Activated T-cell treated with anti-CD3 and anti-CD28 coated beads, Interleukin-2, amount 50 U/mL, for 24 hours (primary cell): Measurements from ENCODE around the gene SYNGR4.

Source experiments
- DNase-seq: peaks from one replicate; pipeline ENCODE4 v3.0.0-alpha.2; 2020
- H3K27ac Mint-ChIP-seq: 2 replicates; pipeline ENCODE4 v1.8.0; 2020; ENCODE audit warnings: mild to moderate bottlenecking, mixed read lengths
- H3K27me3 Mint-ChIP-seq: 2 replicates; pipeline ENCODE4 v1.8.0; 2020; ENCODE audit warnings: mixed read lengths
- H3K36me3 Mint-ChIP-seq: 2 replicates; pipeline ENCODE4 v1.8.0; 2020; ENCODE audit warnings: low read depth, mixed read lengths
- H3K4me1 Mint-ChIP-seq: 2 replicates; pipeline ENCODE4 v1.8.0; 2020; ENCODE audit warnings: low read depth, mixed read lengths
- H3K4me3 Mint-ChIP-seq: 2 replicates; pipeline ENCODE4 v1.8.0; 2020; ENCODE audit warnings: mild to moderate bottlenecking, moderate library complexity, mixed read lengths
- H3K9me3 Mint-ChIP-seq: 2 replicates; pipeline ENCODE4 v1.8.0; 2020; ENCODE audit warnings: mixed read lengths

SYNGR4 gene

DNA sequence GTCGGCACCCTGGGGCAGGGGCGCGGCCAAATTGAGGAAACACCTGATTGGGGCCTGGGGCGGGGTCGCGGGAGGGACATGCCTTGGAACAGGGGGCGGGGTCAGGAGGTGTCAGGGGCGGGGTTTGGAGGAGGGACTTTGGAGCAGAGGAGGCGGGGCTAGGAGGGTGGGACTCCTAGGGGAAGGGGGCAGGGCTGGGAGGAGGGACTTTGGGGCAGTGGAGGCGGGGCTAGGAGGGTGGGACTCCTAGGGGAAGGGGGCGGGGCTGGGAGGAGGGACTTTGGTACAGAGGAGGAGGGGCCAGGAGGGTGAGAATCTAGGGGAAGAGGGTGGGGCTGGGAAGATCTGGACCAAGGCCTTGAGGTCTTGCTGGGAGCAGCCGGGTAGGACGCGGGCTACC is 51.2 kb downstream of the SYNGR4 start:
- Mint-ChIP-seq H3K4me3 (peak overlapping the region; percentile 70), H3K27me3 (peaks cover 19% of the 10 kb centered on the region), H3K4me1 (peaks cover 28% of the 10 kb centered on the region), H3K27ac (no peak overlapping the region), H3K9me3 (no peaks in the 10 kb centered on the region), H3K36me3 (no peaks in the 10 kb centered on the region)
- DNase-seq: peak; percentile 75

GRCh38 chr19:48415806-48416221 is 51.6 kb downstream of the SYNGR4 start:
- H3K9me3 Mint-ChIP-seq: no peaks in the 10 kb centered on the region
- no peaks in the 10 kb centered on the region for H3K36me3 Mint-ChIP-seq
- no peak for DNase-seq
- H3K4me3 Mint-ChIP-seq: peak overlapping the region; percentile 6
- H3K27me3 Mint-ChIP-seq: peaks cover 19% of the 10 kb centered on the region
- no peak overlapping the region for H3K27ac Mint-ChIP-seq
- H3K4me1 Mint-ChIP-seq: peaks cover 28% of the 10 kb centered on the region

DNA sequence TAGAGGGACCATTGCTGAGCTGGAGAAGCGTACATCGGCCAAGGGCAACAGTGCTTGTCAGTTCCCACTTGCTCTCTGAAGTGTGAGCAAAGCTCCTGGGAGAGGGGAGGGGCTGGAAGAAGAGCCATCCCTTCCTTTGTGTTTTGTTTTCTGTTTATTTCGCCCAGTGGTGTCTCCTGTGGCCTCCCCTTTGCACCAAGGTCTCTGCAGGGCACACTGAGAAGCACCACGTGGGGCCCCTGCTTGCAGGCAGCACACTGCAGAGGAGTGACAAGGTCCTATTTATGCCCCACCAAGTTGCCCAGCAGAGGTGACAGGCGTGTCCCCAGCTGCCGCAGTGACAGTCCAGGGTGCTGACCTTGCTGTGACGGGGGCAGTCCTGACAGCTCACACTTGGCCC is 53.3 kb downstream of the SYNGR4 start:
- no peak for DNase-seq
- Mint-ChIP-seq H3K9me3 (no peaks in the 10 kb centered on the region), H3K27ac (no peak overlapping the region), H3K4me1 (peaks cover 28% of the 10 kb centered on the region), H3K4me3 (no peak overlapping the region), H3K27me3 (peaks cover 19% of the 10 kb centered on the region), H3K36me3 (no peaks in the 10 kb centered on the region)

GRCh38 chr19:48418317-48419064 is 54.3 kb downstream of the SYNGR4 start:
- Mint-ChIP-seq H3K4me1 (peaks cover 28% of the 10 kb centered on the region), H3K9me3 (no peaks in the 10 kb centered on the region), H3K27me3 (peaks cover 19% of the 10 kb centered on the region), H3K4me3 (peak overlapping the region; percentile 55), H3K27ac (peak overlapping the region; percentile 84), H3K36me3 (no peaks in the 10 kb centered on the region)
- DNase-seq: no peak

- Mint-ChIP-seq H3K36me3 (no peaks in the 10 kb centered on the region), H3K27me3 (peaks cover 19% of the 10 kb centered on the region), H3K4me3 (peak overlapping the region; percentile 55), H3K4me1 (peaks cover 28% of the 10 kb centered on the region), H3K27ac (peak overlapping the region; percentile 84), H3K9me3 (no peaks in the 10 kb centered on the region)
- DNase-seq: peak; percentile 82
These were observed 55.2 kb downstream of the SYNGR4 start for GRCh38 chr19:48419158-48419920.

- Mint-ChIP-seq H3K36me3 (no peaks in the 10 kb centered on the region), H3K4me1 (peaks cover 19% of the 10 kb centered on the region), H3K4me3 (no peak overlapping the region), H3K27ac (no peak overlapping the region), H3K9me3 (no peaks in the 10 kb centered on the region), H3K27me3 (peaks cover 8% of the 10 kb centered on the region)
- DNase-seq: no peak
These were observed 57.4 kb downstream of the SYNGR4 start for GRCh38 chr19:48421548-48421947.

DNA sequence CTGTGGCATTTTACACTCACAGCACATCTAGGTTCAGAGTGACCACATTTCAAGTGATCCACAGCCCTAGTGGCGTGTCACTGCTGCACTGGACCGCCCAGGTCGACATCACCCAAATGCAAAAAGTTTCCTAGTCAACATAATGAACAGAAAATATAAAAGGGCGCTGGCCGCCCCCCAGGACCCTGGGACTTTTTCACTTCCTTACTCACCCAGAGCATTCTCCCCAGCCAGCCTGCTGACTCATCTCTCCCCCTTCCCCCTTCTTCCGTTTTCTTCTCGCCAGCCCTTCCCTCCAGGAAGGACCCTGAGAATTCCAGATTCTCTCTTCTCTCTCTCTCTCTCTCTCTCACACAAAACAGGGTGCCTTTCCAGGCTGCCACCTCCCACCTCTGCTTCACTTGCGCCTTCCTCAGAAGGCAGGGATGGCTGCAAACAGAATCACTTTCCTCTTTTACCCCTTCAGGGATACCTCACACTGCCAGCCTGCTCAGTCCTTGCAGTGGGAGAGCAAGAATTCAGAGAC is 60.6 kb downstream of the SYNGR4 start:
- no peak for DNase-seq
- H3K27me3 Mint-ChIP-seq: no peaks in the 10 kb centered on the region
- H3K4me3 Mint-ChIP-seq: no peak overlapping the region
- H3K9me3 Mint-ChIP-seq: no peaks in the 10 kb centered on the region
- H3K4me1 Mint-ChIP-seq: peaks cover 5% of the 10 kb centered on the region
- no peaks in the 10 kb centered on the region for H3K36me3 Mint-ChIP-seq
- no peak overlapping the region for H3K27ac Mint-ChIP-seq
